Activated CD4-positive, CD25-positive, alpha-beta regulatory T cell treated with anti-CD3 and anti-CD28 coated beads, Interleukin-2, amount 50 U/mL, for 24 hours (primary cell): ENCODE results near the gene PTPRM.

Experiments used
- ATAC-seq, 2 donors: fragments of 150-1000 bp; cut with Tn5 transposase; one replicate each; pipeline ENCODE4 v1.10.0; 2021; ENCODE audit warnings: mild to moderate bottlenecking in 1 of 2, moderate library complexity in 1 of 2

Gene PTPRM

GRCh38 chr18:7600528-7601245 is 33.6 kb downstream of the PTPRM start:
- ATAC-seq = no peak

DNA sequence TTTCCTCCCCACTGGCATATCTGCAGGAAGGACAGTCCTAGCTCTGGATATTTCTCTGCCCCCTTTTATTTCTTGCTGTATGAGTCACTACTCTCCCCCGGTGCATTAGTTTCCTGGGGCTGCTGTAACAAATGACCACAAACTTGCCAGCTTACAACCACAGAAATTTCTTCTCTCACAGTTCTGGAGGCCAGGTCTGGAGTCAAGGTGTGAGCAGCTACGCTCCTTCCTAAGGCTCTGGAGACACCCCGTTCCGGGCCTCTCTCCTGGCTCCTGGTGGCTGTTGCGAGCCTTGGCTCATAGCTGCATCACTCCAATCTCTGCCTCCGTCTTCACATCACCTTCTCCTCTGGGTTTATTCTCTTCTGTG is 34.1 kb downstream of the PTPRM start:
- no peak for ATAC-seq

DNA sequence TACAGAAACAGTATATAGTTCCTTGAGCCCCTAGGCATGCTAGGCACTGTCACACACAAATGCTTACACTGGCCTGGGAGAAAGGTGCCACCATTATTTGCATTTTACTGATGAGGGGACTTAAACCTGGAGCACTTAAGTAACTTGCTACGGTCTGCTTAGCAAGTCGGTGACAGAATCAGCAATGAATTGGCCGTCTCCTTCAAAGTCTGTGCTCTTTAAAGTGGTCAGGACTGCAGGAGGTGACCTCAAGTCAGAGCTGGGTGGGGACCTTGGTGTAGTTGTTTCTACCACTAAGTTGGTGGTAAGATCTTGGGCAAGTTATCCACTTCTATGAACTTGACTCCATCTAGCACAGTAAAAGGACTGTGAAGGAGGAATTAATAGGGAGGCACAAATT is 34.8 kb downstream of the PTPRM start:
- no peak for ATAC-seq

GRCh38 chr18:7603259-7604000 is 36.3 kb downstream of the PTPRM start:
- no peak for ATAC-seq

GRCh38 chr18:7604361-7604760 is 37.2 kb downstream of the PTPRM start:
- ATAC-seq = no peak

- ATAC-seq = no peak
Measured at GRCh38 chr18:7605705-7606104, 38.6 kb downstream of the PTPRM start.

DNA sequence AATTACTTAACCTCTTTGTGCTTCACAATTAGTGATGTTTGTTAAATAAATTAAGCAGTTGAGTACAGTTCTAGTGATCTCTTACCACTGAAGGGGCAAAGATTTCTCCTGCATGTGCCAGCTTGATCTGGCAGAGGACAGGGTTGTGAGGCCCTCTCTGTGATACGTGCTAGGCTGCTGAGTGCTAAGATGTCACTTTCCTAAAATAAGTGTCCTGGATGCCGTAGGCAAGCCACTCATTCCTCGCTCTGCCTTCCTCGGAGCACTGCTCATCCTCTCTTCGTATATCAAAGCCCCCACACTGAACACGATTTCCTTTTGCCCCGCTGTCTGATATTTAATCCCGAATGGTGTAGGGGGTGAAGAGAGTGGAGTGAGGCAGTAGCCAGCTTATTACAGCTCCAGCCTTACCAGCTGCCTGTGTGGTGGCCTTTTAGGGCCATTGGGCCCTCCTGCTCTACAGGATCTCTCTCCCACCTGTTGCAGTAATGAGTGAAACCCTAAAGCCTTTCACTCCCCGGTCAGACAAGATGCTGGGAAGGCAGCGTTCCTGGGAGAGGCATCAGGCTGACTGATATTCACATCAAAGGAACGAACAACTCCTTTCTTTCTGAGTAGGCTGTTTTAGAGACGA is 40.5 kb downstream of the PTPRM start:
- ATAC-seq = no peak

DNA sequence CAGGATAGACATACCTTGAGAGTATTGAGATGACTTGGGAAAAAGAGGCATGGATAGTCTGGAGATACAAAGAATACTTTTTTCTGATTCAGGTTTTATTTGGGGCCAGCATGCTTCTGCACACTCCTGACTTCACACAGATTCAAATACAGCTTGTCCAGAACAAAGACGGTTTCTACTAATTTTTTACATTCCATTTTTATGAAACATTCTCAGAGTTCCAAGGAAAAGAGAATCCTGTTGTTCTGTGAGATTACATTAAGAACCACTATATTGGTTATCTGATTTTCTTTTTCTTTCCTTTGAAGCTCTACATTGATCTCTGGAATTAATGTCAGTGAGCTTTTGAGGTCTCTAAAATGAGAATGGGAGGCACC is 41.0 kb downstream of the PTPRM start:
- no peak for ATAC-seq

DNA sequence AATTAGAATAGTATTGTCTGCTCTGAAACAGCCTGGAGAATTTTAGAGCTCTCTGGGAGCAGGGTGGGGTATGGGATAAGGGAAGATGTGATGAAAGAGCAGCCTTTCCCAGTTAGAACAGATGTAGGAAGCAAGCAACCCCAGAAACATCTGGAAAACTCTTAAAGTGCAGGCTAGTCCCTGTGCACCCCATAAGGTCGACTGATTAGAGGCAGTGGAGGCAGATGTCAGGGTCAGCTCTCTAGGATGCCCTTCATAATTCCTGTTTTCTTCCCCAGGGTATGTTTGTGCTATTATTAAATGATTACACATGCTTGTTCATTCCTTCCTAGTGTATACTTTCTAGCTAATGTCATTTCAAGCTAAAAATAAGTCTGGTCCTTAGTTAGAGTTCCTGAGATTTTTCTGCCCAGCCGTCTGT is 41.7 kb downstream of the PTPRM start:
- ATAC-seq = no peak

- no peak for ATAC-seq
Measured at GRCh38 chr18:7609617-7610016, 42.5 kb downstream of the PTPRM start.

DNA sequence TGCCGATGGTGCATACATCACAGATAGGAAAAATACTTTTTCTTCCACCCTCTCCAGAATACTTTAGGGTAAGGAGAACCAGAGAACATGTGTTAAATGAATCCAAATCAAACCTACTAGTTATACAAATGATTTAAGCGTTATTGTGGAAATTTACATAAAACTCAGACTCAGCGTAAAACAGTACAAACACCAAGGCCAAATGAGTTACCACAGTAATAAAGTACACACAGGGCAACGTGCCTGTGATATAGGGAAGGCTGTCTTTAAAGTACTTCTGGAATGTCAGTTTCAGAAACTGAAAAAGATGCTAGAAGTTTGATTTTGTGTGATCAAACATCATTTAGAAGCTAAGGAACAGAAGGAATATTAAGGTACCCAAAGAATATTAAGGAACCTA is 46.9 kb downstream of the PTPRM start:
- no peak for ATAC-seq

DNA sequence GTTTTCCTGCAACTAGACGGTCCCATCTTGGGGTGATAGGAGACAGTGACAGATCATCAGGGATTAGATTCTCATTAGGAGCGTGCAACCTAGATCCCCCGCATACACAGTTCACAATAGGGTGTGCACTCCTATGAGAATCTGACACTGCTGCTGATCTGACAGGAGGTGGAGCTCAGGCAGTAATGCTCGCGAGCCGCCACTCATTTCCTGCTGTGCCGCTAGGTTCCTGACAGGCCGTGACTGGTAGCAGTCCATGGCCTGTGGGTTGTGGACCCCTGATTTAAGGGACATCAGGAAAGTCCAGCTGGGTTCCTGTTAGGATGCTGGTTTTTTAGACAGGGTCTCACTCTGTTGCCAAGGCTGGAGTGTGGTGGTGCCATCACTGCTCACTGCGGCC is 48.7 kb downstream of the PTPRM start:
- no peak for ATAC-seq

DNA sequence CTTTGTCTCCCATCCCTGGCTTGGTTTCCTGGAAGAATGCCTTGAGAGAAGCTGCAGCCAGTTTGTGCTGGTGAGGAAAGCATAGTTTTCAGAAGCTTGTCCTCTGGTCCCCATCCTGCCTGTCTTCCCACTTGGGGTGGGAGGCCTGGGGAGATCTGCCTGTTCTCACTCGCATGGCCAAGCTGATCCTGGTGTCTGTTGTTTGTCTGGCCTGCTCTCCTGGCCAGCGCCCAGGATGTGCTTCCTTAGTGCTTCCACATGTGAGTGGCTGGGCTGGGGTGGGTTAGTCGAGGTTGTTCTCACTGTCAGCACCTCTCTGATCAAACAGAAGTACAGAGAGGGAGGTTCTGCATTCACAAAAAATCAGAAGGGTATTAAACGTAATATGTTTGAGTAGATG is 49.5 kb downstream of the PTPRM start:
- no peak for ATAC-seq

DNA sequence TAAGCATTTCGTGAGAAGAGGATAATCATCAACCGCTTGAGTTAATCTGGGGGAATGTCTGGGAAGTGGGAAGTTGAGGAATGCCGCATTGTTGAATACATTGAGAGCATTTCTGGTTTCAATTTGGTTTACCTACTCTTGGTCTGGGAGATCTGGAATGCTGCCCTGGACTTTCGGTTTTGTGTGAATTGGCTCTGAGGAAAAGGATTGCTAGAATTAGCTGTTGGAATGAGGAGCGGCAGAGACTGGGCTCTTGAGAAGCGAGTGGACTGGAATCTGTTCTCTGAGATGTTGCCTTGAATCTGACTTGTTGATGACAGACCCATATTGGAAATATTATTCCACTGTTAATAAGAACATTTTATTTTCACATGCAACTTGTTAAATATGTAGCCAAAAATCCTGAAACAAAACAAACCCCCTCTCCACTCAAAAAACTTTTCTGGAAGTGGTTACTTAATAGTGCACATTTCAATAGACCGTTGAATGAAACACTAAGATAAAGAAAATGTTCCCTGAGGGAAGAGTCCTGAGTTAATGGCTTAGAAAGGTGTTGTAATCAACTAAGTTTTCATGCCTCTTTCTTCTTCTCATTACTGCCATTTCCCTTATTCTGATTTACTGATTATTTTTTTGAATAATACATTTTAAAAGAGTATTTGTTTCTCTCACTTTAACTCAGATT is 50.8 kb downstream of the PTPRM start:
- no peak for ATAC-seq

DNA sequence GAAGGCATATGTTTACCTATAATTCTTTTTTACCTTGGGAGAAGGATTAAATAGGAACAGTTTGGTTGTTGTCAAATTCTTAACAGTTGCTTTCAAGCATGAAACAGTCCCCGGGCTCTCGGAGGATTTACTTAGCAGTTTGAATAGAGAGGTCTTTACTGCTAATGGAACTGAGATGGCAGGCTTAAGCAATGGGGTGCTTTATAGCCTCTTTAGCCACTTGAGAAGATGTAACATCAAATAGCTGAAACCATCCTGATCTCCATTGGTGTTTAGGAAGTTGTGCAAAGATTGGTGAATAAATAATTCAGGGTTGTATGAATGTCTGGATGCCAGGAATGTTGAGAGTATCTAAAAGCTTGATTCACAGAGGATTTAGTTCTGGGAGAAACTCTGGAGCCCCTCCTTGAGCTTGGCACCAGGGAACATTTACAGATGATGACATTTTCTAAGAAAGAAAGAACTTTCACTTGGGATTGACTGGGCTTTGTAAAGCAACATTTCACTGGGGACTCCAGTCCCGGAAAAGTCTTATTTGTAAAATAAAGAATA is 51.9 kb downstream of the PTPRM start:
- no peak for ATAC-seq

DNA sequence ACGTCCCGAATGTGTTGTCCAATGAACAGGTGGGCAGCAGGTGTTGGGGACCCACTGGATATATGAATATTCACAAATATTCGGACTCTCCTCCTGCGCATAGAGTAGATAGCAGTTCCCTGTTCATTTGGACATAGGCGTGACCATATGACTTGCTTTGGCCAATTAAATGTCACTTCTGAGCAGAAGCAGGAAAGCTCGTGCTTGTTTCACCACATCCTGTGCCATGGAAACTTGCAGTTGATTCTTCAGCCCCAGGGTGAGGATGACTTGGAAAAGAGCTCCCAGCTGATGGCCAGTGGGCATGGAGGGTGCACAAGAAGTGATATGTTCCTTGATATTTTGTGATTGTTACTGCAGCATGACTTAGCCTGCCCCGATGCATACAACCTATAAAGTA is 52.6 kb downstream of the PTPRM start:
- ATAC-seq = no peak

DNA sequence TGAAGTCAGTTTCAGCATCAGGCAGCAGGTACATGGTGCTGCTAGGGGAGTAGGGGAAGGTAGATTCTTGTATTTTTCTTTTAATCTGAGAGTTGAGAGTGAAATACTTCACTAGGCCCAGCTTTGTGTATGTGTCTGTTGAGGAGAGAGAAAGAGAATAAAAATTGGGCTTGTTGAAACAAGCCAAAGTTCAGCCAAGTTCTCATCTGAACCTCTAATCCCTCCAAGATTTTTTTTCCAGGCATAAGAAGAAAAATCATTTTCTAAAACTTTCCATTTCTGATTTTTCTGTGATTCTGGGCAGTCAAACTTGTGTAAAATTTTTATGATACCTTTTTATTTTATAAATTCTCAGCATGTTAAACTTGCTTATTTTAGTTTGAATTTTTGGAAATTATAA is 55.6 kb downstream of the PTPRM start:
- no peak for ATAC-seq

DNA sequence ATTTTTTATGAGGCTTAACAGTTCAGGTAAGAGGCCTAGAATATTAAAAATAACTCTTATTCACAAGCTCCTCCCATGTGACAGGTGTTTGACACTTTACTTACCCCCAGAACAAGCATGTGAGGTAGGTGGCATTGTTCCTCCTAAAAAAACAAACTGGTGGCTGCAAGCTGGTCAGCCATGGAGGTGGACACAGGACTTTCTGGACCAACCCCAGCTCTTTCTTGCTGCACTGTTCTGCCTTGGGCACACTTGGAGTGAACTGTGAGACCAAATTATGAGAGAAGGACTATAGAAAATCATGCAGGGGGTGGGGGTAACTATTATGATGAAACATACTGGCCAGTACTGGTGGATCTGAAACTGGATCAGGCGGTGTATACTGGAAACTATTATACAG is 56.6 kb downstream of the PTPRM start:
- ATAC-seq = no peak

- ATAC-seq = no peak
Measured at GRCh38 chr18:7624697-7625096, 57.6 kb downstream of the PTPRM start.

- ATAC-seq = no peak
Measured at GRCh38 chr18:7626175-7626921, 59.2 kb downstream of the PTPRM start.

GRCh38 chr18:7626922-7627440 is 59.9 kb downstream of the PTPRM start:
- no peak for ATAC-seq

DNA sequence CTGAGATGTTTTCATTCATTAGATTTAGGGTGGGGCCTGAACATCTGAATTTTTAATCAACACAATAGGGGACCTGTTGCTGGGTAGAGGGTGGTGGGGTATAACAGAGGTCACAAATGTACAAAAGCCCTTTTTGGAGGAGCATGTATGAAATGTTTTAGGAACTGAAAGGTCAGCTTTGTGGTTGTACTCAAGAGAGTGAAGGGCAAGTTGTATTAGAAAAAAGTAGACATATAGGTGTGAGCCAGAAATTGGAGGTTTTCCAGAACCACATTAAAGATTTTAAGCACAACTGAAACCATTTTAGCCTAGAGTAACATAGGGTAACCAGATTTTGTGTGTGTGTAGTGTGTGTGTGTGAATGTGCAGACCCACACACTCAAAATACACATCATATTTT is 62.3 kb downstream of the PTPRM start:
- no peak for ATAC-seq
